Anterior cingulate cortex (tissue), 58 donors: ENCODE measurements around the gene YWHAE.
A peak's percentile ranks its signal among the peaks of the same experiment; 100 is the strongest.
"Not testable (repeated sequence)": the region's sequence is repeated elsewhere in the genome, so short reads cannot be mapped to it uniquely, and the experiment has no call there.

Experiments
- DNase-seq, 58 donors: peaks; one replicate each; lab custom pipeline; 2025; lab: John Stamatoyannopoulos, UW

The YWHAE gene

GRCh38 chr17:1340371-1340770 is 59.7 kb downstream of the YWHAE start:
- DNase-seq = no peak

- DNase-seq = no peak
These were observed 68.3 kb downstream of the YWHAE start for GRCh38 chr17:1331708-1332107.

DNA sequence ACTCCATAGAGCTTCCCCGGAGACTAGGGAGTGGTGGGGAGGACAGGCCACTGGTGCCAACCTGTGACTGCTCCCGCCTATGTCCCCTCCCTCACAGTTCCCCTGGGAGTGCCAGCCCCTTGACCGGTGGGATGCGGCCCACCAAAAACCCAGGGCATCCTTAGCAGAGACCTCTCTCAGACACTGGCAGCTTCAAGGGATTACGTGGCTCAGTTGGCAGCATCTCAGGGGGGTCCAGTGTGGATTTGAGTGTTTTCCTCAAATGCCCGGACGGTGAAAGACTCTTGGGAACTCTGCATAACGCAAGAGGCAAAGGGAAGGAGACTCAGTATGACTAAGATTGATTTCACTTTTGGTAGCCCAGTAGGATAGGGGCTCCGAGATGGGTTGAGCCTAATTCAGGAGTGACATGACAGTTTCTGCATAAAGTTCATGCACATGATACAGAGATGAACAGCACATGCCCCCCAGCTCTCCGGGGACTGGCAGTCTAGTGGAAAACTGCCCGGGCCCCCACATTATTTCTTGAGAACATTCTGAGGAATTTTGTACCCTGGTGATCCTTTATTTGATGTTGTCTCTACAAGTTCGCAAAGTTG is 70.2 kb downstream of the YWHAE start:
- no peak for DNase-seq

GRCh38 chr17:1328437-1328836 is 71.6 kb downstream of the YWHAE start:
- no peak for DNase-seq

GRCh38 chr17:1325766-1326165 is 74.3 kb downstream of the YWHAE start:
- no peak for DNase-seq

GRCh38 chr17:1324201-1324771 is 75.7 kb downstream of the YWHAE start:
- no peak for DNase-seq

GRCh38 chr17:1323336-1323735 is 76.7 kb downstream of the YWHAE start:
- DNase-seq = no peak

- no peak for DNase-seq
These were observed 77.5 kb downstream of the YWHAE start for GRCh38 chr17:1322480-1322879.

DNA sequence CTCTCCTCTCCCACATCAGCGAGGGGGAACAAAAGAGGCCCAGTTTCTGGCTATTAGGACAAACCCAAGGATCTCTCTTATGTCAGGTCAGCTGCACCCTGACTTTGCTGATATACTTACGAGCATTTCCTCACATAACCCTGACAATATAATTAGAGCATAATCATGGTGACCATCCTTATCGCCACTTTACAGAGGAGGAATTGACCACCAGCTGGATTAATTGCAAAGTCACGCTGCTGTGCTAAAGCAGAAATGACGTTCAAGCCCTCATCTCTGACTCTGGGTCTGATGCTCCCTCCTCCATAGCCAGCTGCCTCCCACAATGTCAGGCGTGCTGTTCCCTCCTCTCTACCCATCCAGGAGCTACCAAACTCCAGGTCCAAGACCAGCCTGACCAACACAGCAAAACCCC is 78.0 kb downstream of the YWHAE start:
- DNase-seq = no peak

DNA sequence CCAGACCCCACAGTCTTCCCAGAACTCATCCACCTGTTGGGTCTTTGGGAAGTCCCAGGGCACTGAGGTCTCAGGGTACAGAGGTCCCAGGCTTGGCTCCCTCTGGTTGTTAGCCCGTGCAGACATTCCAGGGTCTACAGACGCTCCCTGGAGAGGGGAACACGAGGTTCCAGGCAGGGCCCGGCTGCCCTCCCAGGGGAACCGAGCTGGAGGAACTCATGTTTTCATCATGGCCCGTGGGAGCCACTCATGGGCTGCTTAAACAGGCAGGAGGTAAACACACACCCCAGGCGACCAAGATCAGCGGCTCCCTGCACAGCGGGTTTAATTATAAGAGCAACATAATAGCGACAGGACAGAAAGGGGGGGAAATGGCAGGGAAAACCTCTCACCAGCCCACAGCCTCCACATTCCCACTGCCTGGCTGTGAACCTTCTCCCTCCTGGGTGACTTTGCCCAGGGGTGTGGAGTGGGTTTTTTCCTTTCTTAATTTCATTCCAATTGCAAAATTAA is 84.1 kb downstream of the YWHAE start:
- DNase-seq = no peak

GRCh38 chr17:1315409-1315808 is 84.6 kb downstream of the YWHAE start:
- no peak for DNase-seq

GRCh38 chr17:1313270-1314005 is 86.6 kb downstream of the YWHAE start:
- DNase-seq = no peak

DNA sequence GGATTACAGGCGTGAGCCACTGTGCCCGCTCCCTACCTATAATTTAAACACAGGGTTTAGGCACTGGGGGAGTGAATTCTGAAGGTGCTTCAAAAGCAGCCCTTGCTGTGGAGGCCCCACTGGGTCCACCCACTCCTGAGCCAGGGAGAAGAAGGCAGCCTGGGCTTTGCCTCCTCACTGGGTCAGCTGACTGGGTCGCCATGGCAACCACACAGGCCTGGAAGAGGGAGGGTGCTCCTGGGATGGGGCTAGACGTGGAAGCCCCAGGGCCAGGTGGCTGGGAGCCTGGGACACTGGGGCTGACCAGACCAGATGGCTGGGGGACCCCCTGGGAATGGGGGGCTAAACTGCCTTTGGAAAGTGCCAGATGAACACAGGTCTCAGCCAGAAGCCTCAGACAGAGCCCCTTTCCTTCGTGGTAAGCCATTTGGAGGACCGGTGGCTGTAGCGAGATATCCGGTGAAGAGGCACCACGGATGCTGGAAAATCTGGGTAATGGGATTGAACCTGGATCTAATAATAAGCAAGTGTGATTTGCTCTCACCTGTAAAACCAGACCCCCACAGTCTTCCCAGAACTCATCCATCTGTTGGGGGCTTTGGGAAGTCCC is 87.7 kb downstream of the YWHAE start:
- peak in 4 of 58 donors; percentile 3 to 35 (median 14) for DNase-seq

GRCh38 chr17:1307829-1308228 is 92.2 kb downstream of the YWHAE start:
- DNase-seq = not testable (repeated sequence)

GRCh38 chr17:1304962-1305563 is 95.0 kb downstream of the YWHAE start:
- DNase-seq = no peak

GRCh38 chr17:1304522-1304921 is 95.5 kb downstream of the YWHAE start:
- no peak for DNase-seq

- no peak for DNase-seq
These were observed 97.3 kb downstream of the YWHAE start for GRCh38 chr17:1302761-1303160.

DNA sequence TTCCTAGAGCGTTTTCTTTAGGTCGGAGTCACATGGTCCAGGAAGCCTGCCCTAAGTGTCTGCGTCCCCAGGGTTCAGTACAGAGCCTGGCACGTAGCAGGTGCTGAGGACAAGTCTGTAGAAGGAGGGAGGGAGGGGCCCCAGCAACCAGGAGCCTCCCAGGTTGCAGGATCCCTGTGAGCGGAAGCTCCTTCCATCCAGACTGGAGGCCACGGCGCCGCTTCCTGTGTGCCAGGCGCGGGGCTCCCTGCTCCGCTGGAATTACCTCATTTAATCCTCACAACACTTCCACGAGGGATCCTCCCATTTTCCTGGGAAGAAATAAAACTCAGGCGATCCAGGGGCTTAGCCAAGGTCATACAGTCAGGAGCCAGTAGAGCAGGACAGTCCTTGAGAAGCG is 98.5 kb downstream of the YWHAE start:
- no peak for DNase-seq

GRCh38 chr17:1300371-1300905 is 99.6 kb downstream of the YWHAE start:
- no peak for DNase-seq

DNA sequence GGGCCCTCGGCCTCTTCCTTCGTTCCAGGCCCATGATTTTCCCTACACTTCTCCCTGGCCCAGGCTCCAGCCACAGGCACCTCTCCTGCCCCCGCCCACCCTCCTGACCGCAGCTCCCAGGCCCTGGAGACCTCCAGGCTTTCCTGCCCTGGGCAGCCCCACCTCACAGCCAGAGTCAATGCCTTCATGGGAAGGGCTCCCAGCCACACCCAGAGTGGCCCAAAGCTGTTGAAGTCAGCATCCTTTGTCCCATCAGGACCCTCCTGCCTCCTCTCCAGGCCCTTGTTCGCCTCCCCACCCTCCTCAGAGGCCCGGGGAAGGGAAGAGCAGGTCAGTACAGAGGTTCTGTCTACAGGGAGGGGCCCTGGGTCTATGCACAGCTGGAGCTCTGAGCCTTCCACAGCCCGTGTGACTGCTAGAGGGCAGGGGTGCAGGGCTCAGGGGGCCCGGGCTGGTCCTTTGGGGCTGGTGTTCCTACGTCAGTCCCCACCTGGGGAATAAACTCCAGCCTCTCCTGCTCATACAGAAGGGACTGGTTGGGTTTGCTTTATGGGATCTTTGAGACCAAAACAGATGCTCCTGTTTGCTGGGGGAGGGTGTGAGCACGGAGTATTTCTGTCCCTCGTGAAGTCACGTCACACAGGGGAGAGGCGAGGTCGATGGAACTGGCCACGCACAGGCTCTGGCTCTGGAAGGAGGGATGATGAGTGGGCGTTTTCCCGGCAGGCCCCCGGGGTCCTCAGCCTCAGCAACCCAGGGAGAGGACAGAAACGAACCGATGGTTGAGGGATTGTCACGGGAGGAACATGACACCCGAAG is 100.3 kb downstream of the YWHAE start:
- DNase-seq = no peak
